ENCODE measurements around the gene MLLT1.
"Not testable (repeated sequence)": the region's sequence is repeated elsewhere in the genome, so short reads cannot be mapped to it uniquely, and the experiment has no call there.

MLLT1 gene, protein sequence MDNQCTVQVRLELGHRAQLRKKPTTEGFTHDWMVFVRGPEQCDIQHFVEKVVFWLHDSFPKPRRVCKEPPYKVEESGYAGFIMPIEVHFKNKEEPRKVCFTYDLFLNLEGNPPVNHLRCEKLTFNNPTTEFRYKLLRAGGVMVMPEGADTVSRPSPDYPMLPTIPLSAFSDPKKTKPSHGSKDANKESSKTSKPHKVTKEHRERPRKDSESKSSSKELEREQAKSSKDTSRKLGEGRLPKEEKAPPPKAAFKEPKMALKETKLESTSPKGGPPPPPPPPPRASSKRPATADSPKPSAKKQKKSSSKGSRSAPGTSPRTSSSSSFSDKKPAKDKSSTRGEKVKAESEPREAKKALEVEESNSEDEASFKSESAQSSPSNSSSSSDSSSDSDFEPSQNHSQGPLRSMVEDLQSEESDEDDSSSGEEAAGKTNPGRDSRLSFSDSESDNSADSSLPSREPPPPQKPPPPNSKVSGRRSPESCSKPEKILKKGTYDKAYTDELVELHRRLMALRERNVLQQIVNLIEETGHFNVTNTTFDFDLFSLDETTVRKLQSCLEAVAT

DNA sequence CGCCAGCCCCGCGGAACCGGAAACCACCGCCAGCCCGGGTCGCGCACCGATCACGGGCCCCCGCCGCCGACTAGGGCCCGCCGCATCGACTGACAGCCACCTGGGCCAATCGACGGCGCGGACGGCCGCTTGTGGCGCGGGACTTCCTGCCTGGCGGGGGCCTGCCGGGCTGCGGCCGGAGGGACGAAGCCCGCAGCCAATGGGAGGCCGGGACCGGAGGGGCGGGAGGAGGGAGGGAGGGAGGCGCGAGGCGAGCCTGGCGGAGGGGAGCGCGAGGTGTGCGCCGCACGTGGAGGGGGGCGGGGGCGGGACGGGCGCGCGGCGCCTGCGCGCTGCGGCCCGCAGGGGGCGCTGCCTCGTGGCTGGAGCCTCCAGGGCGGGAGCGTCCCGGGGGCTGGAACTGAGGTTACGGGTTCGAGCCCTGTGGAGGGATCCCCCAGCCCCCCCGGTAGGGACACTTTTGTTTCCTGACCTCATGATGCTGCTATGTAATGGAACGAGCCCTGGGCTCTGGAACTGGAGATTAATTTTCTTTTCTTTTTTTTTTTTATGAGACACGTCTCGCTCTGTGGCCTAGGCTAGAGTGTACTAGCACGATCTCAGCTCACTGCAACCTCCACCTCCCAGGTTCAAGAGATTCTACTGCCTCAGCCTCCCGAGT, at the start of gene MLLT1:
Gene MLLT1, minus strand, starts transcription at position 45 of the 661 bp plus-strand sequence. CDS start 191 bp downstream, outside the sequence.
- DNase-seq (ENCODE audit: low read depth), result peak; percentile 92

DNA sequence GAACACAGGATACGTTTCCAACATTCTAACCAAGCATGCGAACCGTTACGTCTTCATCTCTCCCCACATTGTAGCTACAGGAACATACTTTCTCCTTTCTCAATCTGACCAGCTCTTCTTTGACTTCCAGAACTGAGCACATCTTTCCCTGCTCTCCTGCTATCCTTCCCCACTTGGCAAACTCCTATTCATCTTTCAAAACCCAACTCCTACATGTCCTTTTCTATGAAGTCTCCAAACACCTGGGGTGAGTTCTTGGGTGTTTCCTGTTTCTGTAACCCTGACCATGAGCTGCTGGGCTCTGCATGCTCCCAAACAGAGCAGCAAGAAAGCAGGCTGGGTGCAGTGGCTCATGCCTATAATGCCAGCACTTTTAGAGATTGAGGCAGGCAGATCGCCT, 47.0 kb upstream of the MLLT1 start:
- DNase-seq (ENCODE audit: low read depth), result no peak

DNA sequence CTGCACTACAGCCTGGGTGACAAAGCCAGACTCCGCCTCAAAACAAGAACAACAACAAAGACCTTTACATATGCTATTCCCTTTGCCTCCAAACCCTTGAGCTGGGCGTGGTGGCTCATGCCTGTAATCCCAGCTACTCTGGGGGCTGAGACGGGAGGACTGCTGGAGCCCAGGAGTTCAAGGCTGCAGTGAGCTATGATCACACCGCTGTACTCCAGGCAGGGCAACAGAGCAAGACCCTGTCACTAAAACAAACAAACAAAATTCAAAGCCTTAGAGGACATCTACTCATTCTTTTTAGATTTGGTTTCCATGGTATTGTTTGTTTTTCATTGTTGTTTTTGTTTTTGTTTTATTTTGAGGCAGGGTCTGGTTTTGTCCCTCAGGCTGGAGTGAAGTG, 45.8 kb upstream of the MLLT1 start:
- no peak for DNase-seq (ENCODE audit: low read depth)

DNA sequence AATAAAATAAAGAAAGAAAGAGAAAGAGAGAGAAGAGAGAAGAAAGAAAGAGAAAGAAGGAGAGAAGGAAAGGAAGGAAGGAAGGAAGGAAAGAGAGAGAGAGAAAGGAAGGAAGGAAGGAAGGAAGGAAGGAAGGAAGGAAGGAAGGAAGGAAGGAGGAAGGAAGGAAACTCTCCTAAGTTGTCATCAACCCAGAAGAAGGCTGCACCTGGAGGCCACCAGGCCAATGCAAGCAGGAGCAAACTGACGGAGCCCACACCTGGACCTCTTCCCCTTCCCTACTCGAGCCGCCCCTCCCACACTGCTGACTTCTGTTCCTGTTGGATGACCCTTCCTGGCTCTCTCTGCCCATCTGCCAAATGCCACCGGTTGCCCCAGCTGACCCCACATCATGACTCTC, 45.0 kb upstream of the MLLT1 start:
- no peak for DNase-seq (ENCODE audit: low read depth)

GRCh38 chr19:6322284-6322683, 42.5 kb upstream of the MLLT1 start:
- no peak for DNase-seq (ENCODE audit: low read depth)

- no peak for DNase-seq (ENCODE audit: low read depth)
Observed at GRCh38 chr19:6319376-6319775, 39.6 kb upstream of the MLLT1 start.

DNA sequence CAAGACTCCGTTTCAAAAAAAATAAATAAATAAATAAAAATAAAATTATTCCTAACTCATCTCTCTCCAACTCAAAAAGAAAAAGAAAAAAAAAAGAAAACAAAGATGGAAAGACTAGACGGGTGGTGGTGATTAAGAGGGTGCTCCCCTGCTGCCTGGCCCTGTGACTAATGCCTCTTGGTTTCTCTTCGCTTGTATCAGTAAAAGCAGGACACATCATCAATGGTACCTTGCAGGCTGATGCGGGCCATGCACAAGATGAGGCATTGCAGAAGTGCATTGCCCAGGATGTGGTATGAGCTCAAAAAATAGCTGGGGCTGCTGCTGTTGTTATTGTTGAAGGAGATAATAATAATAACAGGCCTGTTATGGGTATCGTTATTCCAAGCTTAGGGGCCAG, 39.0 kb upstream of the MLLT1 start:
- DNase-seq (ENCODE audit: low read depth), result no peak

- not testable (repeated sequence) for DNase-seq (ENCODE audit: low read depth)
Observed at GRCh38 chr19:6315646-6316045, 35.9 kb upstream of the MLLT1 start.

GRCh38 chr19:6313398-6313969, 33.7 kb upstream of the MLLT1 start:
- no peak for DNase-seq (ENCODE audit: low read depth)

- no peak for DNase-seq (ENCODE audit: low read depth)
Observed at GRCh38 chr19:6312018-6312417, 32.2 kb upstream of the MLLT1 start.

DNA sequence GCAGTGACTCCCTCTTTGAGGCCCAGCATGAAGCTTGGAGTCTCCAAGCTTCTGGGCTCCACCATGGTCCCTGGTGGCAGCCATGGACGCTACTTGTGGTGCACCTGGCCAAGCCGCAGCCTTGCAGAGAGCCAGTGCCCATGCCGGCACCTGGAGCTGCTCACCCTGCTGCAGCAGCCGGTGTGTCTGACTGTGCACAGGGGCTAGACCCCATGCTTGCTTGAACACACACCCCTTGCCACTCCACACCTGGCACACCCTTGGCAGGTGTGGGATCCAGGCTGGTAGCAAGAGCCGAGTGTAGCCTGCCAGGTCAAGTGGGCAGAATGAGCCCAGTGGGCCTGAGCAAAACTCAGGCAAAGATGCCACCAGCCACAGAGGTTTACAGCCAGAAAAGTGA, 18.6 kb upstream of the MLLT1 start:
- no peak for DNase-seq (ENCODE audit: low read depth)

GRCh38 chr19:6297202-6297601, 17.4 kb upstream of the MLLT1 start:
- no peak for DNase-seq (ENCODE audit: low read depth)

- no peak for DNase-seq (ENCODE audit: low read depth)
Observed at GRCh38 chr19:6292006-6292405, 12.2 kb upstream of the MLLT1 start.

DNA sequence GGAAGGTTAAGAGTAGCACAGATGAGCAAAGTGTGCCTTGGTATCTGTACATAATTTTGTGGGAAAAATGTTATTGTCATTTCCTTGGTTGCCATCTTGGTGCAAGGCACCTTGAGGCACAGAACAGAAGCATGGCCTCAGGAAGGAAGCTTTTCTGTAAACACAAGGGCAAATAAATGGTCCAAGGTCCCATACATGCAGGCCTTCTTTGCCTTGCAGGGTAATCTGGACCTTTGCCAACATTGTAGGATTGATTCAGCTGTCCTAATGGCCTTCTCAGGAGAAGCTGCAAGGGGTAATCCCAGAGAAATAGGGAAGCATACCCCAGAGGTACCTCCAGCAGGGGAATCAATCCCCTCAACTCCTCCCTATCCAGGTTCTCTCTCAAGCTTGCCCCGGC, 9.0 kb upstream of the MLLT1 start:
- DNase-seq (ENCODE audit: low read depth), result no peak

DNA sequence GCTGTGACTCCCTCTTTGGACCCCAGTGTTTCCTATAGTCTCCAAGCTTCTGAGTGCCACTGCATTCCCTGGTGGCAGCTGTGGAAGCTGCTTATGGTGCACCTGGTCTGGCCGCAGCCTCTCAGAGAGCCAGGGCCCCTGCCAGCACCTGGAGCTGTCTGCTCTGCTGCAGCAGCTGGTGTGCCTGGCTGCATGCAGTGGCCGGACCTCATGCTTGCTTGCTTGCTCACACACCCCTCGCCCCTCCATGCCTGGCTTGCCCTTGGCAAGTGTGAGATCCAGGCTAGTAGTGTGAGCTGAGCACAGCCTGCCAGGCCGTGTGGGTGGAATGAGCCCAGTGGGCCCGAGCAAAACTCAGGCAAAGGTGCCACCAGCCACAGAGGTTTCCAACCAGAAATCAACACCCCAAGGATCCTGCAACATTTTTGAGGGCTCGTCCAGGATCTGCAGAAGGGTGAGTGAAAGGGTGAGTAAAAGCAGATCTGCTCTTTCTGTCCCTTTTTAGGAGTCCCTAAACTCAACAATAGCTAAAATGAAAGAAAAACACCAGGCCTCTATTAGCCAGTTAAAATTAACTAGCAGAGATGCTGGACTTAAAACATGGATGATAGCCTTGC, 7.6 kb upstream of the MLLT1 start:
- no peak for DNase-seq (ENCODE audit: low read depth)

- no peak for DNase-seq (ENCODE audit: low read depth)
Observed at GRCh38 chr19:6286676-6287075, 6.9 kb upstream of the MLLT1 start.

GRCh38 chr19:6282393-6282792, 2.6 kb upstream of the MLLT1 start:
- not testable (repeated sequence) for DNase-seq (ENCODE audit: low read depth)

- no peak for DNase-seq (ENCODE audit: low read depth)
Observed at GRCh38 chr19:6279620-6279930, 200 bp downstream of the MLLT1 start.

DNA sequence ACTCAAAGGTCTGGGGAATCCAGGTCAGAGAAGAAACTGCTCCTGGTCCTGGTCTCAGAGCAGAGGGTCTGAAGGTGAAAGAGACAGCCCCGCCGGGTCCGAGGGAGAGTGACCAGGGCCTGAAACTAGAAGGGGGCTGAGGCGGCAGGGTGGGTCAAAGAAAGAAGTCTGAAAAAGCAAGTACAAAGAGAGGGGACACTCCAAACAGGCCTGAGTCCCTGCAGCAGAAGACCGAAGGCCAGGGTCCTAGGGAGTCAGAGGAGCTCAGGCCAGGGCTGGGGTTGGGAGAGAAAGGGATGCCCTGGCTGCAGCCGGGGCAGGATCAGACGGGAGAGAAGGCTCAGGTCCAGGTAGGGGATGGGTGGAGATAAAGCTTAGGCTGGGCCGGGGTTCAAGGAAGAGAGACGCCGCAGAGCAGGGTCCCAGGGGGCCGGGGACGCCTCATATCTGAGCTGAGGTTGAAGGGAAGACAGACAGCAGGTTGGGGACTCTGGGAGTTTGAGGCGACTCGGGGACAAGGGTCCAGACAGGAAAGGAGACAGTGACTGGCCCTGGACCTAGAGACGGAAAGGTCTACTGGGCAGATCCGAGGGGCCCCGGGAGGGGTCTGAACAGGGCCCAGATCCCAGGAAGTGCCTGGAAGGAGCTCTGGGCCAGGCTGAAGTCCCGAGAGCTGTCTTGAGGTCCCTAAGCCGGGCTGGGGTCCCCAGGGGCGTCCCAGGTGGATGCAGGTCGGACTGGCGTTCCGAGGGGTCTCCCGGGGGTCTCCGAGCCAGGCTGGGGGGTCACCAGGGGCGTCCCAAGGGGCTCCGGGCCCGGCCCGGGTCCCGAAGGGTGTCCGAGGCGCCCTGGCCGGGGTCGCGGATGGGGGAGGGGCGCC, 795 bp downstream of the MLLT1 start:
- DNase-seq (ENCODE audit: low read depth), result no peak

- DNase-seq (ENCODE audit: low read depth), result no peak
Observed at GRCh38 chr19:6278051-6278450, 1.7 kb downstream of the MLLT1 start.

DNA sequence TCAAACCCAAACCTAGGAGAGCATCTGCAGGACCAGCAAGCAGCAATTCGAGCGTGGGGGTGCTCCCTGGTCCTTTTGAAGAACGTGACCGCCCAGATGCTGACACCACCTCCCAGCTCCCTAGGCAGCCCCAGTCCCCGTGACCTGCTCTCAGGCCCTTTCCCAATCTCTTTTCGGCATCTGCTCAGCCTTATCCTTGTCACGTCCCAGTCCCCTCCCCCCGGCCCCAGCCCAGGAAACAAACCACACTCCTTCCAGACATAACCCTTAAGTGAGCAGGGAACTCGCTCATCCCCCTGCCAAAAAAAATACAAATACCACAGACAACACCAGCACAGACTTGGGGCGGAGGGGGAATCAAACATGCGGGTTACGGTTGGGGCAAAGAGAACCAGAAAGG, 3.3 kb downstream of the MLLT1 start:
- DNase-seq (ENCODE audit: low read depth), result no peak
